WTC11 (cell line): Measurements from ENCODE around the gene MAP3K10. TPM values are rescaled to one million over a fixed set of nuclear protein-coding genes. Genes with fewer than 3 reads are reported as not detected.

Experiments used
- ATAC-seq: fragments of 200-7000 bp; cut with Tn5 transposase; 2 replicates; pipeline ENCODE4 v1.10.0; 2021; ENCODE audit warnings: mild to moderate bottlenecking, moderate library complexity
- CTCF ChIA-PET: fragments of 300-600 bp; sonication (Branson Sonifier 250); formaldehyde crosslinking; loops from one replicate; lab custom pipeline; 2021; ENCODE audit warnings: antibody characterized with exemption; lab: Charles Lee
- POLR2A ChIA-PET: fragments of 350-600 bp; sonication (Branson Sonifier 250); formaldehyde crosslinking; loops from one replicate; lab custom pipeline; 2021; ENCODE audit warnings: antibody characterized with exemption; lab: Charles Lee
- DNase-seq: peaks from one replicate; pipeline ENCODE4 v3.0.0; 2021; ENCODE audit warnings: low spot score
- H3K27ac Mint-ChIP-seq: 2 replicates; pipeline ENCODE4 v1.8.0; 2021; ENCODE audit warnings: mixed read lengths
- H3K27me3 Mint-ChIP-seq: 2 replicates; pipeline ENCODE4 v1.8.0; 2021; ENCODE audit warnings: low read depth, mild to moderate bottlenecking, moderate library complexity, mixed read lengths
- H3K36me3 Mint-ChIP-seq: 2 replicates; pipeline ENCODE4 v1.8.0; 2021; ENCODE audit warnings: mixed read lengths
- H3K4me1 Mint-ChIP-seq: 2 replicates; pipeline ENCODE4 v1.8.0; 2022; ENCODE audit warnings: mixed read lengths
- H3K4me3 Mint-ChIP-seq: 2 replicates; pipeline ENCODE4 v1.8.0; 2021; ENCODE audit warnings: mild to moderate bottlenecking, moderate library complexity, mixed read lengths
- H3K9me3 Mint-ChIP-seq: 2 replicates; pipeline ENCODE4 v1.8.0; 2021; ENCODE audit warnings: mixed read lengths
- CREB1 ChIP-seq: sonication (generic); formaldehyde crosslinking; IDR thresholded peaks from 2 replicates; pipeline ENCODE4 v1.8.0; 2023; ENCODE audit warnings: mild to moderate bottlenecking, missing genetic modification reagents
- ELF4 ChIP-seq: sonication (generic); formaldehyde crosslinking; IDR thresholded peaks from 2 replicates; pipeline ENCODE4 v1.8.1; 2022; ENCODE audit warnings: low read depth, mild to moderate bottlenecking, moderate library complexity, missing genetic modification reagents
- EMX1 ChIP-seq: fragments of 250-450 bp; sonication (Bioruptor Pico); IDR thresholded peaks from 2 replicates; pipeline ENCODE4 v1.8.0; 2021; ENCODE audit warnings: mild to moderate bottlenecking
- FOXK1 ChIP-seq: sonication (generic); formaldehyde crosslinking; IDR thresholded peaks from 2 replicates; pipeline ENCODE4 v1.8.0; 2022; ENCODE audit warnings: mild to moderate bottlenecking, moderate library complexity, missing genetic modification reagents
- FOXP1 ChIP-seq: sonication (generic); formaldehyde crosslinking; IDR thresholded peaks from 2 replicates; pipeline ENCODE4 v1.8.0; 2022; ENCODE audit warnings: missing genetic modification reagents, mild to moderate bottlenecking, moderate library complexity, borderline replicate concordance
- JAZF1 ChIP-seq: fragments of 250-450 bp; sonication (Bioruptor Pico); IDR thresholded peaks from 2 replicates; pipeline ENCODE4 v1.9.0; 2021; ENCODE audit warnings: moderate library complexity, mild to moderate bottlenecking, inconsistent platforms
- KAT7 ChIP-seq: sonication (generic); formaldehyde crosslinking; IDR thresholded peaks from 2 replicates; pipeline ENCODE4 v1.8.1; 2023; ENCODE audit warnings: missing genetic modification reagents, mild to moderate bottlenecking, borderline replicate concordance
- MXD4 ChIP-seq: fragments of 250-450 bp; sonication (Bioruptor Pico); IDR thresholded peaks from 2 replicates; pipeline ENCODE4 v1.8.0; 2021; ENCODE audit warnings: mild to moderate bottlenecking, moderate library complexity, borderline replicate concordance
- NFE2L1 ChIP-seq: sonication (generic); formaldehyde crosslinking; IDR thresholded peaks from 2 replicates; pipeline ENCODE4 v1.8.1; 2023; ENCODE audit warnings: missing genetic modification reagents
- NFYB ChIP-seq: sonication (generic); formaldehyde crosslinking; conservative IDR thresholded peaks from 2 replicates; pipeline ENCODE4 v1.8.0; 2022; ENCODE audit warnings: low read depth, missing genetic modification reagents
- NR2C2 ChIP-seq: sonication (generic); formaldehyde crosslinking; IDR thresholded peaks from 2 replicates; pipeline ENCODE4 v1.8.0; 2022; ENCODE audit warnings: mild to moderate bottlenecking, missing genetic modification reagents
- PRRX2 ChIP-seq: fragments of 250-450 bp; sonication (Bioruptor Pico); IDR thresholded peaks from 2 replicates; pipeline ENCODE4 v1.8.0; 2021; ENCODE audit warnings: mild to moderate bottlenecking
- RORB ChIP-seq: fragments of 250-450 bp; sonication (Bioruptor Pico); IDR thresholded peaks from 2 replicates; pipeline ENCODE4 v1.9.0; 2021; ENCODE audit warnings: mild to moderate bottlenecking
- SMAD3 ChIP-seq: sonication (generic); formaldehyde crosslinking; IDR thresholded peaks from 2 replicates; pipeline ENCODE4 v1.8.0; 2022; ENCODE audit warnings: missing genetic modification reagents, mild to moderate bottlenecking, borderline replicate concordance
- SMAD4 ChIP-seq: sonication (generic); formaldehyde crosslinking; IDR thresholded peaks from 2 replicates; pipeline ENCODE4 v1.8.0; 2022; ENCODE audit warnings: mild to moderate bottlenecking, missing genetic modification reagents
- SOX15 ChIP-seq: fragments of 250-450 bp; sonication (Bioruptor Pico); IDR thresholded peaks from 2 replicates; pipeline ENCODE4 v1.9.0; 2021; ENCODE audit warnings: mild to moderate bottlenecking
- TEAD1 ChIP-seq: sonication (generic); formaldehyde crosslinking; IDR thresholded peaks from 2 replicates; pipeline ENCODE4 v1.8.0; 2022; ENCODE audit warnings: mild to moderate bottlenecking, missing genetic modification reagents
- TEAD4 ChIP-seq: sonication (generic); formaldehyde crosslinking; IDR thresholded peaks from 2 replicates; pipeline ENCODE4 v1.8.0; 2022; ENCODE audit warnings: mild to moderate bottlenecking, missing genetic modification reagents
- TP53 ChIP-seq: sonication (generic); formaldehyde crosslinking; IDR thresholded peaks from 2 replicates; pipeline ENCODE4 v1.8.1; 2023; ENCODE audit warnings: mild to moderate bottlenecking, missing genetic modification reagents
- ZBTB21 ChIP-seq: sonication (generic); formaldehyde crosslinking; IDR thresholded peaks from 2 replicates; pipeline ENCODE4 v1.8.1; 2023; ENCODE audit warnings: mild to moderate bottlenecking, missing genetic modification reagents, borderline replicate concordance
- ZNF219 ChIP-seq: sonication (generic); formaldehyde crosslinking; IDR thresholded peaks from 2 replicates; pipeline ENCODE4 v1.8.0; 2023; ENCODE audit warnings: missing genetic modification reagents, mild to moderate bottlenecking, borderline replicate concordance
- ZNF416 ChIP-seq: fragments of 250-450 bp; sonication (Bioruptor Pico); IDR thresholded peaks from 2 replicates; pipeline ENCODE4 v1.9.0; 2021; ENCODE audit warnings: mild to moderate bottlenecking, inconsistent platforms
- ZNF423 ChIP-seq: fragments of 250-450 bp; sonication (Bioruptor Pico); IDR thresholded peaks from 2 replicates; pipeline ENCODE4 v2.1.2; 2022; ENCODE audit warnings: mild to moderate bottlenecking, moderate library complexity
- total RNA-seq: library from RNA; stranded (reverse); gene quantifications from 3 replicates; pipeline ENCODE4 v1.2.3, GENCODE V29; 2021
- TF ChIP-seq, protein P1 (sequence below): sonication (generic); formaldehyde crosslinking; IDR thresholded peaks from 2 replicates; pipeline ENCODE4 v1.8.1; 2022; ENCODE audit warnings: mild to moderate bottlenecking, moderate library complexity, missing genetic modification reagents
- TF ChIP-seq, protein P2 (sequence below): sonication (generic); formaldehyde crosslinking; IDR thresholded peaks from 2 replicates; pipeline ENCODE4 v1.8.1; 2023; ENCODE audit warnings: mild to moderate bottlenecking, moderate library complexity, missing genetic modification reagents
- TF ChIP-seq, protein P3 (sequence below): sonication (generic); formaldehyde crosslinking; conservative IDR thresholded peaks from 2 replicates; pipeline ENCODE4 v1.8.1; 2022; ENCODE audit warnings: mild to moderate bottlenecking, missing genetic modification reagents
- TF ChIP-seq, protein P4 (sequence below): sonication (generic); formaldehyde crosslinking; IDR thresholded peaks from 2 replicates; pipeline ENCODE4 v1.8.0; 2022; ENCODE audit warnings: mild to moderate bottlenecking, missing genetic modification reagents
- TF ChIP-seq, protein P5 (sequence below): sonication (generic); formaldehyde crosslinking; IDR thresholded peaks from 2 replicates; pipeline ENCODE4 v1.8.0; 2022; ENCODE audit warnings: mild to moderate bottlenecking, missing genetic modification reagents
- TF ChIP-seq, protein P6 (sequence below): sonication (generic); formaldehyde crosslinking; IDR thresholded peaks from 2 replicates; pipeline ENCODE4 v1.8.1; 2022; ENCODE audit warnings: low read depth, mild to moderate bottlenecking, moderate library complexity, missing genetic modification reagents, borderline replicate concordance
- TF ChIP-seq, protein P7 (sequence below): sonication (generic); formaldehyde crosslinking; conservative IDR thresholded peaks from 2 replicates; pipeline ENCODE4 v1.8.1; 2023; ENCODE audit warnings: mild to moderate bottlenecking, low read depth, missing genetic modification reagents, moderate library complexity

The MAP3K10 gene
- total RNA-seq, 1 experiment from 2014 or later, result 23.5 TPM

DNA sequence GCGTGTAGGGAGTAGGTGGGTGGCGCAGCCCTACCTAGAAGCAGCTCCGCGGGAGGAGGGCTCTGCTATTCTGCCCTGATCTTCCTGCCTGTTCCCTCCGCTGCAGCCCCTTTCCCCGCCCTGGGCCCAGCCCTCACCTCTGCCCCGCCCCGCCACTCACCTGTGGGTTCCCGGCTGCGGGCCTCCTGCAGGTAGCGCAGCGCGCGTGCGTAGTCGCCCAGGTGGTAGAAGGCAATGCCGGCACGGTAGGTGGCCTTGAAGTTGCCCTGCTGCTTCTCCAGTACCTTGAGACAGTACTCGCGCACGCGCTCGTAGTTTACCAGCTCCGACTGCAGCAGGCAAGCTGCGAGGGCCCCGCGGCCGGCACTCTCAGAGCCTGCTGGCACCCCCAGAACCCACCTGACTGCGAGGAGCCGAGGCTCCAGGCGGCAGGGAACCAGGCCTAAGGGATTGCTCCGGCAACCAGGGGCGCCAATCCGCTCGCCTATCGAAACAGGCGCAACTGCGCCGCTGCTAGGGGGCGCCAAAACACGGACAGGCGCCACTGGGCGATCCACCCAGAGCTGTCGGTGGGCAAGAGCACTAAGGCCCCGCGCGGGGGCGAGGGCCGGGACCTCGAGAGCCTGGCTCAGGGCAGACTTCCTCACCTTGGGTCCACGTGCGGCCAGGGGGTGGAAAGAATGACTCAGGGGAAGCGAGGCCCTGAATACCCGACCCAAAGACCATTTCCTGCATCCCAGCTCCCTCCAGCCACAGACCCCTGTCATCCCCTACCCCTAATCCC lies 26.0 kb downstream of the MAP3K10 start:
- Mint-ChIP-seq H3K27ac (no peak overlapping the region), H3K4me1 (peaks cover 11% of the 10 kb centered on the region), H3K9me3 (peaks cover 4% of the 10 kb centered on the region), H3K4me3 (peak overlapping the region; percentile 50), H3K36me3 (peaks cover 3% of the 10 kb centered on the region; the same call in 1 of the 2 replicates), H3K27me3 (peaks cover 44% of the 10 kb centered on the region)
- CTCF ChIA-PET, result interaction anchor here (0.6 to 4.6 kb wide), 56 partner anchors 9 to 453 kb away, joined by 3 to 67 read pairs (median 5); partner anchors contain the start of genes BLVRB, C19orf47, CCNP and MAP3K10
- ATAC-seq, result peak; percentile 60
- DNase-seq, result peak; percentile 82
- POLR2A ChIA-PET, result interaction anchor here (0.6 kb wide), 1 partner anchor 25 kb away, joined by 3 read pairs; no protein-coding TSS in a partner anchor
- no peak for TF ChIP-seq ZBTB21 (CRISPR knock-in tag)
- no peak for TF ChIP-seq NFYB (CRISPR knock-in tag)
- TF ChIP-seq ZNF416 (CRISPR knock-in tag), result peak; percentile 51
- no peak for TF ChIP-seq SMAD4 (CRISPR knock-in tag)
- TF ChIP-seq NR2C2 (CRISPR knock-in tag), result no peak
- TF ChIP-seq EMX1, result 0 out of 2 replicates have a peak, but pooled peaks have one; percentile 34
- TF ChIP-seq, protein P1, sequence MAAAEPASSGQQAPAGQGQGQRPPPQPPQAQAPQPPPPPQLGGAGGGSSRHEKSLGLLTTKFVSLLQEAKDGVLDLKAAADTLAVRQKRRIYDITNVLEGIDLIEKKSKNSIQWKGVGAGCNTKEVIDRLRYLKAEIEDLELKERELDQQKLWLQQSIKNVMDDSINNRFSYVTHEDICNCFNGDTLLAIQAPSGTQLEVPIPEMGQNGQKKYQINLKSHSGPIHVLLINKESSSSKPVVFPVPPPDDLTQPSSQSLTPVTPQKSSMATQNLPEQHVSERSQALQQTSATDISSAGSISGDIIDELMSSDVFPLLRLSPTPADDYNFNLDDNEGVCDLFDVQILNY (CRISPR knock-in tag), result no peak
- TF ChIP-seq, protein P2, sequence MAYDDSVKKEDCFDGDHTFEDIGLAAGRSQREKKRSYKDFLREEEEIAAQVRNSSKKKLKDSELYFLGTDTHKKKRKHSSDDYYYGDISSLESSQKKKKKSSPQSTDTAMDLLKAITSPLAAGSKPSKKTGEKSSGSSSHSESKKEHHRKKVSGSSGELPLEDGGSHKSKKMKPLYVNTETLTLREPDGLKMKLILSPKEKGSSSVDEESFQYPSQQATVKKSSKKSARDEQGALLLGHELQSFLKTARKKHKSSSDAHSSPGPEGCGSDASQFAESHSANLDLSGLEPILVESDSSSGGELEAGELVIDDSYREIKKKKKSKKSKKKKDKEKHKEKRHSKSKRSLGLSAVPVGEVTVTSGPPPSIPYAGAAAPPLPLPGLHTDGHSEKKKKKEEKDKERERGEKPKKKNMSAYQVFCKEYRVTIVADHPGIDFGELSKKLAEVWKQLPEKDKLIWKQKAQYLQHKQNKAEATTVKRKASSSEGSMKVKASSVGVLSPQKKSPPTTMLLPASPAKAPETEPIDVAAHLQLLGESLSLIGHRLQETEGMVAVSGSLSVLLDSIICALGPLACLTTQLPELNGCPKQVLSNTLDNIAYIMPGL (CRISPR knock-in tag), result peak; percentile 57; the same call in 1 of the 2 replicates
- TF ChIP-seq PRRX2 (CRISPR knock-in tag), result no peak
- no peak for TF ChIP-seq SOX15
- TF ChIP-seq FOXP1 (CRISPR knock-in tag), result peak; percentile 66; the same call in 1 of the 2 replicates
- TF ChIP-seq, protein P3, sequence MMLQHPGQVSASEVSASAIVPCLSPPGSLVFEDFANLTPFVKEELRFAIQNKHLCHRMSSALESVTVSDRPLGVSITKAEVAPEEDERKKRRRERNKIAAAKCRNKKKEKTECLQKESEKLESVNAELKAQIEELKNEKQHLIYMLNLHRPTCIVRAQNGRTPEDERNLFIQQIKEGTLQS (CRISPR knock-in tag), result no peak
- no peak for TF ChIP-seq TP53 (CRISPR knock-in tag)
- TF ChIP-seq, protein P4, sequence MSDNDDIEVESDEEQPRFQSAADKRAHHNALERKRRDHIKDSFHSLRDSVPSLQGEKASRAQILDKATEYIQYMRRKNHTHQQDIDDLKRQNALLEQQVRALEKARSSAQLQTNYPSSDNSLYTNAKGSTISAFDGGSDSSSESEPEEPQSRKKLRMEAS, result peak; percentile 51; the same call in 1 of the 2 replicates
- no peak for TF ChIP-seq TEAD4
- 0 out of 2 replicates have a peak, but pooled peaks have one; percentile 5 for TF ChIP-seq ZNF423 (CRISPR knock-in tag)
- TF ChIP-seq RORB (CRISPR knock-in tag), result no peak
- TF ChIP-seq JAZF1 (CRISPR knock-in tag), result no peak
- no peak for TF ChIP-seq TEAD1
- no peak; the same call in 1 of the 2 replicates for TF ChIP-seq NFE2L1 (CRISPR knock-in tag)
- TF ChIP-seq, protein P5, sequence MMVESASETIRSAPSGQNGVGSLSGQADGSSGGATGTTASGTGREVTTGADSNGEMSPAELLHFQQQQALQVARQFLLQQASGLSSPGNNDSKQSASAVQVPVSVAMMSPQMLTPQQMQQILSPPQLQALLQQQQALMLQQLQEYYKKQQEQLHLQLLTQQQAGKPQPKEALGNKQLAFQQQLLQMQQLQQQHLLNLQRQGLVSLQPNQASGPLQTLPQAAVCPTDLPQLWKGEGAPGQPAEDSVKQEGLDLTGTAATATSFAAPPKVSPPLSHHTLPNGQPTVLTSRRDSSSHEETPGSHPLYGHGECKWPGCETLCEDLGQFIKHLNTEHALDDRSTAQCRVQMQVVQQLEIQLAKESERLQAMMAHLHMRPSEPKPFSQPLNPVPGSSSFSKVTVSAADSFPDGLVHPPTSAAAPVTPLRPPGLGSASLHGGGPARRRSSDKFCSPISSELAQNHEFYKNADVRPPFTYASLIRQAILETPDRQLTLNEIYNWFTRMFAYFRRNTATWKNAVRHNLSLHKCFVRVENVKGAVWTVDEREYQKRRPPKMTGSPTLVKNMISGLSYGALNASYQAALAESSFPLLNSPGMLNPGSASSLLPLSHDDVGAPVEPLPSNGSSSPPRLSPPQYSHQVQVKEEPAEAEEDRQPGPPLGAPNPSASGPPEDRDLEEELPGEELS (CRISPR knock-in tag), result no peak; the same call in 1 of the 2 replicates
- TF ChIP-seq SMAD3 (CRISPR knock-in tag), result no peak
- TF ChIP-seq ELF4 (CRISPR knock-in tag), result no peak
- no peak for TF ChIP-seq MXD4
- TF ChIP-seq KAT7, result no peak
- no peak; the same call in 1 of the 2 replicates for TF ChIP-seq FOXK1
- TF ChIP-seq ZNF219 (CRISPR knock-in tag), result no peak
- TF ChIP-seq CREB1, result no peak
- TF ChIP-seq, protein P6, sequence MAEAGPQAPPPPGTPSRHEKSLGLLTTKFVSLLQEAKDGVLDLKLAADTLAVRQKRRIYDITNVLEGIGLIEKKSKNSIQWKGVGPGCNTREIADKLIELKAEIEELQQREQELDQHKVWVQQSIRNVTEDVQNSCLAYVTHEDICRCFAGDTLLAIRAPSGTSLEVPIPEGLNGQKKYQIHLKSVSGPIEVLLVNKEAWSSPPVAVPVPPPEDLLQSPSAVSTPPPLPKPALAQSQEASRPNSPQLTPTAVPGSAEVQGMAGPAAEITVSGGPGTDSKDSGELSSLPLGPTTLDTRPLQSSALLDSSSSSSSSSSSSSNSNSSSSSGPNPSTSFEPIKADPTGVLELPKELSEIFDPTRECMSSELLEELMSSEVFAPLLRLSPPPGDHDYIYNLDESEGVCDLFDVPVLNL, result no peak
- TF ChIP-seq, protein P7, sequence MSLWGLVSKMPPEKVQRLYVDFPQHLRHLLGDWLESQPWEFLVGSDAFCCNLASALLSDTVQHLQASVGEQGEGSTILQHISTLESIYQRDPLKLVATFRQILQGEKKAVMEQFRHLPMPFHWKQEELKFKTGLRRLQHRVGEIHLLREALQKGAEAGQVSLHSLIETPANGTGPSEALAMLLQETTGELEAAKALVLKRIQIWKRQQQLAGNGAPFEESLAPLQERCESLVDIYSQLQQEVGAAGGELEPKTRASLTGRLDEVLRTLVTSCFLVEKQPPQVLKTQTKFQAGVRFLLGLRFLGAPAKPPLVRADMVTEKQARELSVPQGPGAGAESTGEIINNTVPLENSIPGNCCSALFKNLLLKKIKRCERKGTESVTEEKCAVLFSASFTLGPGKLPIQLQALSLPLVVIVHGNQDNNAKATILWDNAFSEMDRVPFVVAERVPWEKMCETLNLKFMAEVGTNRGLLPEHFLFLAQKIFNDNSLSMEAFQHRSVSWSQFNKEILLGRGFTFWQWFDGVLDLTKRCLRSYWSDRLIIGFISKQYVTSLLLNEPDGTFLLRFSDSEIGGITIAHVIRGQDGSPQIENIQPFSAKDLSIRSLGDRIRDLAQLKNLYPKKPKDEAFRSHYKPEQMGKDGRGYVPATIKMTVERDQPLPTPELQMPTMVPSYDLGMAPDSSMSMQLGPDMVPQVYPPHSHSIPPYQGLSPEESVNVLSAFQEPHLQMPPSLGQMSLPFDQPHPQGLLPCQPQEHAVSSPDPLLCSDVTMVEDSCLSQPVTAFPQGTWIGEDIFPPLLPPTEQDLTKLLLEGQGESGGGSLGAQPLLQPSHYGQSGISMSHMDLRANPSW (CRISPR knock-in tag), result no peak
